RKO (cell line): Measurements from ENCODE around the gene NCEH1.
"Not testable (repeated sequence)": the region's sequence is repeated elsewhere in the genome, so short reads cannot be mapped to it uniquely, and the experiment has no call there.

Experiments used
- DNase-seq: peaks from one replicate; pipeline ENCODE4 v3.0.0-alpha.2; 2016; ENCODE audit warnings: low spot score

Gene NCEH1

GRCh38 chr3:172676196-172676922 lies 34.5 kb downstream of the NCEH1 start:
- no peak for DNase-seq

- peak; percentile 68 for DNase-seq
These were observed 35.2 kb downstream of the NCEH1 start for GRCh38 chr3:172675441-172676193.

DNA sequence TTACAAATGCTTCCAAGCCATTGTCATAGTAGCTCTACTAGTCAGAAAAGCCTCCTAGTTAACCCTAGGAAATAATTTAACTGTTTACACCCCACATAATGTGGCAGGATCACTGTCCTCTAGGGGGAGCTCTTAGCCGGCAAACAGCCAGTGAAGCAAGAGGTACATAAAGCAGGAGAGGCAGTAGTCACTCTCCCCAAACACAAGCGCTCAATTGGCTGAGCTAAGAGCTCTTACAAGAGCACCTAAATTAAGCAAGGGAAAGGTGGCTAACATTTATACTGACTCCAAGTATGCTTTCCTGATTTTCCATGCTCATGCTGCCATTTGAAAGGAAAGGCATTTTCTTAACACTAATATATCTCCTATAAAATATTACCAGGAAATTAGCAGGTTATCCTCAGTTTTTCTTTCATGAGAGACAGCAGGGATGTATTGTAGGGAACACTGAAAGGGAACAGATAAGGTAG lies 37.6 kb downstream of the NCEH1 start:
- DNase-seq, result peak; percentile 84

DNA sequence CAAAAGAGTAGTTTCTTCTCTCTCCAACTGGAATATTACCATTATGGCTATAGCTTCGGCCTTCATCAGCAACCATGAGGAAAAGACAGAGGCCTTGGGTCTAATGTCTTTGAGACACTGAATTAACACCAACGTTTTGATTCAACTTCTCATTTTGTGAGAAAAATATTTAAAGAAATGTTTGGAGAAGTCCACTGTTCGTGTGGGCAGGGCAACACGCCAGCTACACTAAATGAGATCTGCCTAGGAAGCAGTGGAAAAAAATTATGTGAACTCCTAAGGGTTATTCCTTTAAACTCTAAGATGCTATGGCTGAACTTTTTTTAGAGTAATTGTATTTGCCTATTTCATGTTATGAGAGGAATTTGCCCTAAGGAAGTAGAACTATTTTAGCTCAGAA lies 41.8 kb downstream of the NCEH1 start:
- no peak for DNase-seq

DNA sequence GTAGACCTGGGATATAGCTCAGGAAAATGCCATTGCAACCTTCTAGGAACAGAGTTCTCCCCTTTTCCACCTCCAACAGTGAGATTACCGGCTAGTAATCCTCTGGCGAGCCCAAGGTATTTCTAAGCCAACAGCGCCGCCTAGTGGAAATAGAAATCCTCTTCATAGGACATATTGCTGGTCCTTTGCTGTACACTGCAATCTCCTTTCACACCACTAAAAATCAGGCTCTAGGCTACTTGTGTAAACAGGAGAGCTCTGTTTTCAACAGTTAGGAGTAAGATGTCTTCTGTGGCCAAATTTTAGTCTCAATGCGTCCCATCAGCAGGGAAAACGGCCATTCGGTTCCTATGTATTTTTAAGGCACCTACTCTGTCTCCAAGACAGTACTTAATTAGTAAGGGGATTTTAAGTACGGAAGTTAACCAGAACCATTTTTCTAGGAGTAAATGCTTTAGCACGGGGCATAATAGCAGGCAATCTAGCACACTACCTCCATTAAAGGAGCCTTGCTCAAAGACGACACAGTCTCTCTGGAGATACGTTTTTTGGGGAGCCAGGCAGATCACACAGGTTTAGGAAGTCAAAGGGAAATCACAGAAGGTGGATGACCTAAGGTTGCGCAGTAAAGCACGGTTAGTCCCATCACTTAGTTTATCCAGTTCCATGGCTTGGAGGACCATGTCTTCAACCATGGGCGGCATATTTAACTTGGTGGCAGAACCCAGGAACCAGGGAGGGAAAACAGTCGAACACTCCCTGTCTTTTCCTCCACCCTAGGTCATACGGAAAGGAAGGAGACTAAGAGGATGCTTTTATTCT lies 43.8 kb downstream of the NCEH1 start:
- DNase-seq, result peak; percentile 70

DNA sequence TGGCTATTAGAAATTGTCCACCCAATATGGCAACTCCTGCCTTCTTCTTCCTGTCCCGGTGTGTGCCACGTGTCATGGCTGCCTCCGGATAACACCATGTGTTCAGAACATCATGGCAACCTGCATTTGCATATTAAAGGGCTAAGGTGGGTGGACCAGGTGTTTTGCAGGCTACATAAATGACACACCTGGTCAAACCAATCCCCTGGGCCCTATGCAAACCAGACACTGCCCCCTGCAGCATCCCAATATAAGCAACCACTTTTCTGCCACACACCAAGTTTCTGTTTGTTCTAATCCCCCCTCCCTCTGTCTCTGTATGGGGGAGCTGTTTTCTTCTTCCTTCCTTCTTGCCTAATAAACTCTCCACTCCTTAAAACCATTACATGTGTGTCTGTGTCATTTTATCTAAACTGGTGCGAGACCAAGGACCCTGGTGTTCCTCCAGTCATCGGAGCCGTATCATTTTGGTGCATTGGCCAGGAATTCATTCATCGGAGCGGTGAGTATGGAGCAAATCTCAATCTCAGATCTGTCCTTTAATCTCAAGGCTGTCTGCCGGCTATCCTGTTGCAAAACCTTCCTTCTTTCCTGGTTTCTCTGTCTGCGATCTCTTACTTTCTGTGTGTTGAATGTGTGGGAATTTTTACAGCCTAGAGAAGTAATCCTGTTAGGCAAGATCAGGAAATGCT lies 44.5 kb downstream of the NCEH1 start:
- no peak for DNase-seq

DNA sequence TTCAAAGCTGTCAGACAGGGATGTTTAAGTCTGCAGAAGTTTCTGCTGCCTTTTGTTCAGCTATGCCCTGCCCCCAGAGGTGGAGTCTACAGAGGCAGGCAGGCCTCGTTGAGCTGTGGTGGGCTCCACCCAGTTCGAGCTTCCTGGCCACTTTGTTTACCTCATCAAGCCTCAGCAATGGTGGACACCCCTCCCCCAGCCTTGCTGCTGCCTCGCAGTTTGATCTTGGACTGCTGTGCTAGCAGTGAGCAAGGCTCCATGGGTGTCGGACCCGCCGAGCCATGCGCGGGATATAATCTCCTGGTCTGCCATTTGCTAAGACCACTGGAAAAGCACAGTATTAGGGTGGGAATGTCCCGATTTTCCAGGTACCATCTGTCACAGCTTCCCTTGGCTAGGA lies 45.4 kb downstream of the NCEH1 start:
- DNase-seq, result not testable (repeated sequence)

GRCh38 chr3:172660421-172660820 lies 50.4 kb downstream of the NCEH1 start:
- not testable (repeated sequence) for DNase-seq

- no peak for DNase-seq
These were observed 51.4 kb downstream of the NCEH1 start for GRCh38 chr3:172659246-172660002.

GRCh38 chr3:172658344-172659245 lies 52.3 kb downstream of the NCEH1 start:
- peak; percentile 82 for DNase-seq

DNA sequence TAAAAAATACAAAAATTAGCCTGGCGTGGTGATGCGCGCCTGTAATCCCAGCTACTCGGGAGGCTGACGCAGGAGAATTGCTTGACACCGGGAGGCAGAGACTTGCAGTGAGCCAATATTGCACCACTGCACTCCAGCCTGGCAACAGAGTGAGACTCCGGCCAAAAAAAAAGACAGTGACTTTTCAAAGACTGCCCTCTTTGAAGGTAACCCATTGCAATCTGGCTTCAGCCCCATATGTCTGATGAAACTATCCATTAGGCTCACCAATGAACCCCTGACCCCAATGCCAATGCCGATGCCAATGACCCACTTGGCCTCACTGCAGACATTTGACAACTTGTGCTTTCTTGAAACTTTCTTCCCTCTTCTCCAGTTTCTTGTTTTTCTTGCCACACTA lies 54.3 kb downstream of the NCEH1 start:
- no peak for DNase-seq

DNA sequence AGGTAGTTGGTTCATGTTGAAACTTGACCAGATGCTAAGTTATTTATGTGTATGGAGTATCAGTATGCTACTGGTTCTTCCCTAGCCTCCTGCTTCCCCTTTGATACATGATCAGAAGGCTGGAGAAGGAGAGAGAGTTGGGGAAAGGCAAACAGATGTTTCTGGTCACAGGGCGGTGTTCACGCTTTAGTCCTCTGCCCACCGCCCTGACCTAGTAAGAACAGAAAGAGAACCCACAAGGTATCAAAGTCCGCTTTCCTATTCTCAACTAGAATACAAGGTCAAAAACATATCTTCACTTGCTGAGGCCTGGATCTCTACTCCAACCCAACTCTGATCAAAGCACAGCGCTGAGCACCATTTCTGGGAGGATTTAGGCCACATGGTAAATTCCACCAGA lies 55.5 kb downstream of the NCEH1 start:
- DNase-seq, result no peak

GRCh38 chr3:172654470-172654869 lies 56.4 kb downstream of the NCEH1 start:
- DNase-seq, result no peak

DNA sequence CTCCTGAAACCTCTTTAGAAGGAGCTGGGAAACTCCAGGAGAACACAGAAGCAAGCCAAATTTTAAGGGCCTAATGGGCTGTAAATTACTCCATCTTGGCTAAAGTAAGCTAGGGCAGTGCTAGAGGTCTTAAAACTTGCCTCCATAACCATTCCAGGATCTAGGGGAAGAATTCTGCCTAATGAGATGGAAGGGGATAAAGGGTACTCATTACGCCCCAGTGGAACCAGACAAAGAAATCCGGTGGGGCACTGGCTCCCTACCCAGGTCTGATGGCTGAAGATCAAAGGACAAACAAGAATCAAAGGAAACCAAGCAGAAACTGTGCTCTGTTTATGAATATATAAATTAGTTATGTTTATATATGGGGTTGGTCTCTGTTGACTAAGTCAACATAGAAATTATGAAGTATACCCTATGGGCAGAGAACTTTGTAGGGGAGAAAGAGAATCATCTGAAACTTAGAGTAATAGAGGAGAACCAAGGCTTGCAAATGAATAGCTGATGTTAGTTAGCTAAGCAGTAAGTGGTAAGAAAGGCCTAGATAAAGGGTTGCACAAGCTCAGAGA lies 57.8 kb downstream of the NCEH1 start:
- no peak for DNase-seq

GRCh38 chr3:172651936-172652625 lies 58.8 kb downstream of the NCEH1 start:
- DNase-seq, result no peak

DNA sequence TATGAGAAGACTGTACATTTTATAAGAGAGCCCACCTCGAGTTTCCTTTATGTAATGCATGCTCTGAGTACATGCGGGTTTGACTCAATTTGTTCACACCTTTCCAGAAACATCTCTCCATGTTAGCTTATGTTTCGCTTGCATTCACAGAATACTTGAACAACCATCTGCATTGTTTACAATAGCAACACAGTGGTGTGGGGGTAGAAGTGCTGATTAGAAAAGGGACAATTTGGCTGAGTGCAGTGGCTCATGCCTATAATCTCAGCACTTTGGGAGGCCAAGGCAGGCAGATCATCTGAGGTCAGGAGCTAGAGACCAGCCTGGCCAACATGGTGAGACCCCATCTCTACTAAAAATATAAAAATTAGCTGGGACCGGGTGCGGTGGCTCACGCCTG lies 60.9 kb downstream of the NCEH1 start:
- no peak for DNase-seq

DNA sequence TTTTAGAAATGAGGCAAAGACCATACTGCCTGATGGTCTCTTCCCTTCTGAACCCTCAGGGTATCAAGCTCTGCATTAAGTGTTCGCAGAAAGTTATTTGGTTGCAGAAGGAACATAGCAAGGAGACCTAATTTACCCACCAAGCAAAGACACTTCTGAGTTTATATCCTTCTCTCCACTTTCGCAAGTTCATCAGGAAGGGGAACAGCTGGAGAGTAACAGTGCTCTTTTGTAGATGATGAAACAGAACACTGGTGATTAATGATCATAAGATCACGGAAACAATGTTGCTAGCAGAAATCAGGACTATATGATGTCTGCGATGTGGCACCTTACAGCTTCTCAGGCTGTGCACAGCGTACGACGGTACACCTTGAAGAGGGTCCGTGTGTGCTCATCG lies 62.1 kb downstream of the NCEH1 start:
- no peak for DNase-seq

DNA sequence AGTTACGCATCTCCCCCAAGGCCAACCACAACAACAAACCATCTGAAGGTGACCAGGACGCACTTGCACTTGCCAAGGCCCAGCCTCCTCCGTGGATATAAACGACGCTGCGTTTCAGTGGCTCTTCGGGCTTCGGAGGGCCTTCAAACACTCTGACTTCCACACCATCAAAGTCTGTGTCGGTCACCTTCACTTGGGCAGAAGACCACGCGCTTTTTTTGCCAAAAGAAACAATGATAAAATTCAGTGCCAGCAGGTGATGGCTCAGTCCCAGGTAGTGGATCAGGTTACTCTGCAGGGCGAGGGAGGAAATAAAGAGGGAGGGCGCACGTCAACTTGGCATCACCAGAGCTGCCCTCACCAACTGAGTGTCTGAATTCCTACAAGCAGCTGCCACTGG lies 63.0 kb downstream of the NCEH1 start:
- DNase-seq, result no peak

- DNase-seq, result no peak
These were observed 63.8 kb downstream of the NCEH1 start for GRCh38 chr3:172647080-172647479.
